ENCODE data around the gene CIZ1.

The CIZ1 gene

GRCh38 chr9:128121924-128122808, 69.2 kb downstream of the CIZ1 start:
- no peak for DNase-seq

- no peak for DNase-seq
Observed at GRCh38 chr9:128121466-128121810, 69.9 kb downstream of the CIZ1 start.

GRCh38 chr9:128120741-128121465, 70.5 kb downstream of the CIZ1 start:
- DNase-seq: no peak

GRCh38 chr9:128120061-128120740, 71.2 kb downstream of the CIZ1 start:
- DNase-seq: no peak

GRCh38 chr9:128118971-128119665, 72.3 kb downstream of the CIZ1 start:
- no peak for DNase-seq

- no peak for DNase-seq
Observed at GRCh38 chr9:128118472-128118857, 72.9 kb downstream of the CIZ1 start.

DNA sequence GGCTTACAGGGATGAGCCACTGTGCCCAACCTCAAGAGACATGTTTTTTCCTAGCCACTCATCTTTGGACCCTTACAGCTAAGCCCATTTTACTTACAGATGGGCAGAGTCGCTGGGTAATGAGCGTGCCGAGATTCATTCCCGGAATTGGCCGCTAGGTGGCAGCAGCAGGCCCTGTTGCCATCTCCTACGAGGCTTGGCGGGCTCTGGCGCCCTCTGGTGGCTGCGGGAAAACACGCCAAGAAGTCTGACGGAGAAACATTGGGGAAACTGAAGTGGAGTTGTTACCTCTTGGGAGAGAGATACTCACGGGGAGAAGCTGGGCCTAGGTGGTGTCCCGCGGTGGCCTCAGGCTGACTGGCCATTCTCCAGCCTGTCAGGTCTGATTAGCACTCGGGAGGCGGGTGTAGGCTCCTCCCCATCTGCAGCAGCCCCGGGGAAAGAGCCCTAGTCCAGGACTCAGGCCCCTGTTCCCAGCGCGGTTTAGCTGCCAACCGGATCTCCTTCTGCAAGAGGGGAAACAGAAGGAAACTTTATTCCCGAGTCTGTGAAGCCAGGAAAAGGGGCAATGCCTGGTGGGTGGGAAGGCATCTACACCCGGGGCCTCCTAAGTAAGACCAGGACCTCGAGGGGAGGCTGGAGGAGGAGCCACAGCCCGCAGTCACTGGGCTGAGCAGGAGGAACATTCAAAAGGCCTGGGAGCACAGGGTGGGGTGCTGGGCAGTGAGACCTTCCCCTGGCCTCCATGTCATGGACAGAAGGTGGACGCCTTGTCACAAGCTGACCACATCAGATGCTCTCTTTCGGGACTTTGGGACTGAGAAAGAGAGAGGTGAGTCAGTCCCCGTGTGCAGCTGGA, 73.5 kb downstream of the CIZ1 start:
- peak; percentile 79 for DNase-seq

- DNase-seq: no peak
Observed at GRCh38 chr9:128116104-128117083, 75.0 kb downstream of the CIZ1 start.
